GM19452 (cell line): Measurements from ENCODE around the gene UFD1.

Source experiments
- ATAC-seq: cut with Tn5 transposase; IDR thresholded peaks from one replicate; pipeline ENCODE4 v1.9.1; 2021; ENCODE audit not compliant: unreplicated experiment

The UFD1 gene

GRCh38 chr22:19430890-19431541 lies 48.0 kb downstream of the UFD1 start:
- ATAC-seq, result no peak

- no peak for ATAC-seq
These were observed 48.8 kb downstream of the UFD1 start for GRCh38 chr22:19429950-19430889.

- no peak for ATAC-seq
These were observed 54.9 kb downstream of the UFD1 start for GRCh38 chr22:19424186-19424500.

- no peak for ATAC-seq
These were observed 56.3 kb downstream of the UFD1 start for GRCh38 chr22:19422440-19423301.

- no peak for ATAC-seq
These were observed 58.7 kb downstream of the UFD1 start for GRCh38 chr22:19420321-19420720.

GRCh38 chr22:19419464-19420178 lies 59.4 kb downstream of the UFD1 start:
- no peak for ATAC-seq

- ATAC-seq, result no peak
These were observed 59.9 kb downstream of the UFD1 start for GRCh38 chr22:19419086-19419463.

GRCh38 chr22:19412923-19413322 lies 66.1 kb downstream of the UFD1 start:
- no peak for ATAC-seq

GRCh38 chr22:19412478-19412877 lies 66.5 kb downstream of the UFD1 start:
- ATAC-seq, result no peak

- ATAC-seq, result no peak
These were observed 67.3 kb downstream of the UFD1 start for GRCh38 chr22:19411690-19412045.

GRCh38 chr22:19410941-19411689 lies 67.9 kb downstream of the UFD1 start:
- no peak for ATAC-seq

- ATAC-seq, result no peak
These were observed 71.1 kb downstream of the UFD1 start for GRCh38 chr22:19407649-19408606.

- ATAC-seq, result no peak
These were observed 72.1 kb downstream of the UFD1 start for GRCh38 chr22:19406846-19407245.

GRCh38 chr22:19406281-19406811 lies 72.6 kb downstream of the UFD1 start:
- no peak for ATAC-seq

GRCh38 chr22:19405652-19406051 lies 73.3 kb downstream of the UFD1 start:
- ATAC-seq, result no peak

- ATAC-seq, result no peak
These were observed 73.9 kb downstream of the UFD1 start for GRCh38 chr22:19405133-19405532.

GRCh38 chr22:19404676-19405075 lies 74.3 kb downstream of the UFD1 start:
- ATAC-seq, result no peak

- no peak for ATAC-seq
These were observed 76.3 kb downstream of the UFD1 start for GRCh38 chr22:19402642-19403191.

GRCh38 chr22:19401483-19401882 lies 77.5 kb downstream of the UFD1 start:
- ATAC-seq, result no peak
